SU-DHL-6 (cell line): ENCODE measurements around the gene UBE2R2.

Experiments
- H2AFZ ChIP-seq: fragments of 200-600 bp; sonication (generic); 2 replicates; pipeline ENCODE4 v1.6.1; 2014; ENCODE audit warnings: low read depth, mild to moderate bottlenecking, moderate library complexity, mixed read lengths, antibody characterized with exemption, low read length; ENCODE audit not compliant: severe bottlenecking
- H3F3A ChIP-seq: fragments of 200-600 bp; shearing (Covaris generic); 2 replicates; pipeline ENCODE4 v1.6.0; 2016; ENCODE audit warnings: antibody characterized with exemption, mild to moderate bottlenecking; ENCODE audit not compliant: insufficient read depth
- H3K27ac ChIP-seq: fragments of 200-600 bp; sonication (generic); 2 replicates; pipeline ENCODE4 v1.5.1; 2016; ENCODE audit warnings: low read depth, mild to moderate bottlenecking, low read length, moderate library complexity, mixed read lengths
- H3K27me3 ChIP-seq: fragments of 200-600 bp; sonication (generic), shearing (Covaris generic); 2 replicates; pipeline ENCODE4 v1.6.0; 2014; ENCODE audit warnings: mild to moderate bottlenecking, low read length
- H3K36me3 ChIP-seq: fragments of 200-600 bp; sonication (generic); 2 replicates; pipeline ENCODE4 v1.6.1; 2014; ENCODE audit warnings: mild to moderate bottlenecking, low read length, mixed read lengths
- H3K4me2 ChIP-seq: fragments of 300-600, 200-600 bp; shearing (Covaris generic), sonication (generic); 2 replicates; pipeline ENCODE4 v1.6.0; 2014; ENCODE audit warnings: low read length, low read depth, mild to moderate bottlenecking; ENCODE audit not compliant: poor library complexity, severe bottlenecking
- H3K4me3 ChIP-seq: fragments of 200-600 bp; sonication (generic); 2 replicates; pipeline ENCODE4 v1.5.1; 2014; ENCODE audit warnings: antibody characterized with exemption, low read length, mild to moderate bottlenecking, mixed read lengths; ENCODE audit not compliant: insufficient read depth, poor library complexity, severe bottlenecking
- H3K79me2 ChIP-seq: fragments of 200-600 bp; sonication (generic); 2 replicates; pipeline ENCODE4 v1.6.1; 2014; ENCODE audit warnings: mild to moderate bottlenecking, low read length, moderate library complexity; ENCODE audit not compliant: insufficient read depth
- H3K9ac ChIP-seq: fragments of 200-600 bp; sonication (generic); 2 replicates; pipeline ENCODE4 v1.7.0; 2014; ENCODE audit warnings: mild to moderate bottlenecking, low read length
- H3K9me2 ChIP-seq: fragments of 200-600 bp; sonication (generic); replicated peaks from 2 replicates; pipeline ENCODE4 v1.6.1; 2014; ENCODE audit warnings: low read length; ENCODE audit not compliant: insufficient read depth
- H3K9me3 ChIP-seq: fragments of 200-600 bp; sonication (generic); 2 replicates; pipeline ENCODE4 v1.6.1; 2014; ENCODE audit warnings: low read length, mixed read lengths; ENCODE audit not compliant: insufficient read depth
- H4K20me1 ChIP-seq: fragments of 200-600 bp; sonication (generic); 2 replicates; pipeline ENCODE4 v1.6.1; 2014; ENCODE audit warnings: low read depth, mild to moderate bottlenecking, antibody characterized with exemption, low read length, moderate library complexity, mixed read lengths
- CTCF ChIP-seq: fragments of 200-600 bp; sonication (generic); IDR thresholded peaks from one replicate; pipeline ENCODE4 v1.5.1; 2017; ENCODE audit warnings: antibody characterized with exemption, mild to moderate bottlenecking, low read length, moderate library complexity; ENCODE audit not compliant: insufficient read depth, poor library complexity, severe bottlenecking
- EZH2phosphoT487 ChIP-seq: fragments of 200-600 bp; sonication (generic), shearing (Covaris generic); conservative IDR thresholded peaks from 2 replicates; pipeline ENCODE4 v1.6.1; 2018; ENCODE audit warnings: mild to moderate bottlenecking, antibody characterized with exemption, low read length, moderate library complexity, mixed read lengths

UBE2R2 gene

GRCh38 chr9:33908114-33908513 lies 91.2 kb downstream of the UBE2R2 start:
- peaks cover 81% of the 10 kb centered on the region for H3K79me2 ChIP-seq
- H3K36me3 ChIP-seq: peaks cover 41% of the 10 kb centered on the region
- H3K9me2 ChIP-seq: no peaks in the 10 kb centered on the region
- no peak overlapping the region for H2AFZ ChIP-seq
- H3K4me2 ChIP-seq: no peak overlapping the region
- H3K27ac ChIP-seq: 0 out of 2 replicates have a peak overlapping the region, but pooled peaks have one; percentile 1
- TF ChIP-seq EZH2phosphoT487 (no peak), CTCF (no peak)
- H3K9me3 ChIP-seq: no peaks in the 10 kb centered on the region
- H3K9ac ChIP-seq: no peak overlapping the region
- H3K27me3 ChIP-seq: no peaks in the 10 kb centered on the region
- peaks cover 40% of the 10 kb centered on the region for H3F3A ChIP-seq
- peaks cover 5% of the 10 kb centered on the region for H4K20me1 ChIP-seq
- H3K4me3 ChIP-seq: no peak overlapping the region

GRCh38 chr9:33908749-33909148 lies 91.8 kb downstream of the UBE2R2 start:
- no peak overlapping the region for H2AFZ ChIP-seq
- no peak overlapping the region for H3K4me3 ChIP-seq
- H3K9me2 ChIP-seq: no peaks in the 10 kb centered on the region
- peaks cover 5% of the 10 kb centered on the region for H4K20me1 ChIP-seq
- H3K27ac ChIP-seq: 0 out of 2 replicates have a peak overlapping the region, but pooled peaks have one; percentile 1
- H3F3A ChIP-seq: peaks cover 41% of the 10 kb centered on the region
- H3K36me3 ChIP-seq: peaks cover 38% of the 10 kb centered on the region
- TF ChIP-seq CTCF (no peak), EZH2phosphoT487 (no peak)
- H3K4me2 ChIP-seq: no peak overlapping the region
- peaks cover 75% of the 10 kb centered on the region for H3K79me2 ChIP-seq
- no peak overlapping the region for H3K9ac ChIP-seq
- H3K9me3 ChIP-seq: no peaks in the 10 kb centered on the region
- no peaks in the 10 kb centered on the region for H3K27me3 ChIP-seq

- no peak overlapping the region for H3K4me3 ChIP-seq
- no peaks in the 10 kb centered on the region for H3K27me3 ChIP-seq
- no peak overlapping the region for H3K4me2 ChIP-seq
- H3K9ac ChIP-seq: no peak overlapping the region
- peaks cover 46% of the 10 kb centered on the region for H3K36me3 ChIP-seq
- peaks cover 74% of the 10 kb centered on the region for H3F3A ChIP-seq
- TF ChIP-seq EZH2phosphoT487 (no peak), CTCF (no peak)
- peaks cover 5% of the 10 kb centered on the region for H4K20me1 ChIP-seq
- H3K9me3 ChIP-seq: no peaks in the 10 kb centered on the region
- peaks cover 39% of the 10 kb centered on the region for H3K79me2 ChIP-seq
- no peak overlapping the region for H2AFZ ChIP-seq
- H3K9me2 ChIP-seq: no peaks in the 10 kb centered on the region
- H3K27ac ChIP-seq: no peak overlapping the region; the same call in 1 of the 2 replicates
These were observed 96.6 kb downstream of the UBE2R2 start for GRCh38 chr9:33913541-33913940.
